Lung (tissue), 12 donors: ENCODE data around the gene IQSEC1. TPM values are rescaled to one million over a fixed set of nuclear protein-coding genes. Genes with fewer than 3 reads are reported as not detected.

Experiments
- ATAC-seq: fragments of 200-7000 bp; cut with Tn5 transposase; one replicate; pipeline ENCODE4 v1.9.1; 2020; ENCODE audit warnings: moderate number of reproducible peaks; ENCODE audit not compliant: insufficient read depth, low FRiP score
- DNase-seq, 3 donors: peaks; one replicate each; pipeline ENCODE4 v3.0.0-alpha.2; 2013 to 2017
- H3K27ac ChIP-seq, 2 donors: one replicate each; pipeline ENCODE4 v1.5.1; 2013; ENCODE audit warnings: mild to moderate bottlenecking in 2 of 2, moderate library complexity in 2 of 2, control low read depth in 1 of 2, inconsistent platforms in 1 of 2, low read depth in 1 of 2, low read length in 1 of 2
- H3K27me3 ChIP-seq, 3 donors: one replicate each; pipeline ENCODE4 v1.5.1; 2013; ENCODE audit warnings: low read length in 2 of 3; ENCODE audit not compliant: control insufficient read depth in 3 of 3, insufficient read depth in 3 of 3
- H3K36me3 ChIP-seq, 4 donors: one replicate each; pipeline ENCODE4 v1.5.1; 2013; ENCODE audit warnings: low read length in 4 of 4, mild to moderate bottlenecking in 1 of 4, moderate library complexity in 1 of 4; ENCODE audit not compliant: control insufficient read depth in 4 of 4, insufficient read depth in 4 of 4
- H3K4me1 ChIP-seq, 5 donors: one replicate each; pipeline ENCODE4 v1.5.1; 2013; ENCODE audit warnings: low read length in 5 of 5, mild to moderate bottlenecking in 2 of 5, moderate library complexity in 1 of 5; ENCODE audit not compliant: control insufficient read depth in 5 of 5, insufficient read depth in 5 of 5
- H3K4me3 ChIP-seq: one replicate; pipeline ENCODE4 v1.5.1; 2013; ENCODE audit warnings: mild to moderate bottlenecking, control low read depth, moderate library complexity
- H3K9ac ChIP-seq, 2 donors: one replicate each; pipeline ENCODE4 v1.5.1; 2013; ENCODE audit warnings: low read length in 2 of 2, control low read depth in 1 of 2; ENCODE audit not compliant: insufficient read depth in 1 of 2
- H3K9me3 ChIP-seq, 4 donors: one replicate each; pipeline ENCODE4 v1.5.1; 2013; ENCODE audit warnings: low read length in 3 of 4, mild to moderate bottlenecking in 1 of 4, moderate library complexity in 1 of 4; ENCODE audit not compliant: control insufficient read depth in 4 of 4, insufficient read depth in 3 of 4
- WGBS, 2 donors: extraction: QIAGEN DNeasy Blood & Tissue Kit; methylation state at CpG; one replicate each; pipeline ENCODE4 v1.1.7; 2013; 5-methylcytosine and 5-hydroxymethylcytosine counted together
- polyA plus RNA-seq, 2 donors: library from polyadenylated mRNA; stranded (reverse); fragments of 200-250 nt; gene quantifications; one replicate each; pipeline ENCODE4 v1.2.1, GENCODE V29; 2013
- total RNA-seq, 2 donors: library from RNA; depleted of rRNA in 1 of 2; stranded (reverse); fragments of >200 nt in 1 of 2; gene quantifications; one replicate each; pipeline ENCODE4 v1.2.1, GENCODE V29; 2014 to 2021
- TF ChIP-seq, protein P1 (sequence below): IDR thresholded peaks from 2 replicates; pipeline ENCODE4 v1.5.1; 2012; ENCODE audit warnings: mild to moderate bottlenecking; ENCODE audit errors: control extremely low read depth, extremely low read depth
- donor health status: control.
- donor health status: control.
- donor health status: Bipolar disorder and iron deficiency.
- donor health status: healthy.
- donor health status: DM: yes; HTN: yes; CAD: no.

IQSEC1 gene
- total and polyA plus RNA-seq, 4 donors = 13.9 to 69.1 (median 31.1) TPM

DNA sequence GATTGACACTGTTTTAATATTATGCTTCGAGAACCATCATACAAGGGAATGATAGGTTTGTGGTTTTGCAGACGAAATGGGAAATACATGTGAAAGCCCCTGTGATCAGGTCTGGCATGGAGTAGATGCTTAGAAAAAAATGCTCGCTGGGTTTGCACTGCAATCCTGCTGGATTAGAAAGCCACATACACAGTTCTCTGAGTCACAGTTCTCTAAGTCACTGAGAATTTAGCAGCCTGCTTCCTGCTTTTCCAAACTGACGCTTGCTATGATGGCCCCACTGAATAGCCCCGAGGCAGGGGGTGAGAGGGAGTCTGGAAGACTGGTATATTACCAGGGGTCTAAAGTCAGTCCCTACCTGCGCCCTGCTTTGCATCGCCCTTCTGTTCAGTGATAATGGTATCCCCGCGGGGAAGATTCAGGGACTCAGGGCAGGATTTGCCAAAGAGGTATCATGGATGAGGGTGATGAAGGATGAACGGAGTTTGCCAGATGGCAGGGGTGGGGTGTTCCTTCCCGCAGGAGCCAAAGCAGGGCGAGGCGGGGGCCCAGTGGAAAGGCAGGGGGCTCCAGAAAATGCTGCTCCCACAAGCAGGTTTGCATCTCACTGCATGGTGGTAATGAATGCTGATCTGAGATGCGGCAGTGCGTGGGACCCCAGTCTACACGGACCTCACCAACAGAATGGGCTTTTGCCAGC is 82.3 kb downstream of the IQSEC1 start:
- Histone ChIP-seq H3K36me3 (no peaks in the 10 kb centered on the region), H3K27ac (peak overlapping the region in 1 of 2 donors; percentile 26), H3K27me3 (peaks cover 0 to 16% (median 14%) of the 10 kb centered on the region in 3 donors), H3K4me1 (peaks cover 0 to 8% (median 4%) of the 10 kb centered on the region in 5 donors), H3K9me3 (no peaks in the 10 kb centered on the region), H3K9ac (no peak overlapping the region), H3K4me3 (no peak overlapping the region)
- ATAC-seq (no peak), DNase-seq (no peak)
- 86 to 87% methylated on average over 16 of the region's 16 CpGs for WGBS, 2 donors
- TF ChIP-seq, protein P1, sequence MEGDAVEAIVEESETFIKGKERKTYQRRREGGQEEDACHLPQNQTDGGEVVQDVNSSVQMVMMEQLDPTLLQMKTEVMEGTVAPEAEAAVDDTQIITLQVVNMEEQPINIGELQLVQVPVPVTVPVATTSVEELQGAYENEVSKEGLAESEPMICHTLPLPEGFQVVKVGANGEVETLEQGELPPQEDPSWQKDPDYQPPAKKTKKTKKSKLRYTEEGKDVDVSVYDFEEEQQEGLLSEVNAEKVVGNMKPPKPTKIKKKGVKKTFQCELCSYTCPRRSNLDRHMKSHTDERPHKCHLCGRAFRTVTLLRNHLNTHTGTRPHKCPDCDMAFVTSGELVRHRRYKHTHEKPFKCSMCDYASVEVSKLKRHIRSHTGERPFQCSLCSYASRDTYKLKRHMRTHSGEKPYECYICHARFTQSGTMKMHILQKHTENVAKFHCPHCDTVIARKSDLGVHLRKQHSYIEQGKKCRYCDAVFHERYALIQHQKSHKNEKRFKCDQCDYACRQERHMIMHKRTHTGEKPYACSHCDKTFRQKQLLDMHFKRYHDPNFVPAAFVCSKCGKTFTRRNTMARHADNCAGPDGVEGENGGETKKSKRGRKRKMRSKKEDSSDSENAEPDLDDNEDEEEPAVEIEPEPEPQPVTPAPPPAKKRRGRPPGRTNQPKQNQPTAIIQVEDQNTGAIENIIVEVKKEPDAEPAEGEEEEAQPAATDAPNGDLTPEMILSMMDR = no peak

DNA sequence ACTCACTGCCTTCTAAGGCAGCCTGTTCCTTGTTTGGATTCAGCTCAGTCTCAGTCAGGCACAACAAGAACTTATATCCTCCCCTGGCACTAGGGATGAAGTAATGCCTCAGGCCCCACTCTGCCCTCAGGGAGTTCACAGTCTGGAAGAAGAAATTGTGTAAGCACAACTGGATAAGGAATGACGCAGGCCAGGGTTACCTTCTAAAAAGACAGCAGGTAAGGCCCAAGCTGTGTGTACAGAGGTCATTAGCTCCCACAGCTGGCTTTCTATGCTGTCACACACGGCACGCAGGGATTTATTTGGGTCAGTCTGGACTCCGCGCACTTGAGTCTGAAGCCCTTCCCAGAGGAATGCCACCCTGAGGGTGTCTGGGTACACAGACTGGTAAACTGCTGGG is 82.9 kb downstream of the IQSEC1 start:
- H3K4me1 ChIP-seq = peaks cover 0 to 8% (median 4%) of the 10 kb centered on the region in 5 donors
- WGBS, 2 donors = 90 to 92% methylated on average over 5 of the region's 5 CpGs

DNA sequence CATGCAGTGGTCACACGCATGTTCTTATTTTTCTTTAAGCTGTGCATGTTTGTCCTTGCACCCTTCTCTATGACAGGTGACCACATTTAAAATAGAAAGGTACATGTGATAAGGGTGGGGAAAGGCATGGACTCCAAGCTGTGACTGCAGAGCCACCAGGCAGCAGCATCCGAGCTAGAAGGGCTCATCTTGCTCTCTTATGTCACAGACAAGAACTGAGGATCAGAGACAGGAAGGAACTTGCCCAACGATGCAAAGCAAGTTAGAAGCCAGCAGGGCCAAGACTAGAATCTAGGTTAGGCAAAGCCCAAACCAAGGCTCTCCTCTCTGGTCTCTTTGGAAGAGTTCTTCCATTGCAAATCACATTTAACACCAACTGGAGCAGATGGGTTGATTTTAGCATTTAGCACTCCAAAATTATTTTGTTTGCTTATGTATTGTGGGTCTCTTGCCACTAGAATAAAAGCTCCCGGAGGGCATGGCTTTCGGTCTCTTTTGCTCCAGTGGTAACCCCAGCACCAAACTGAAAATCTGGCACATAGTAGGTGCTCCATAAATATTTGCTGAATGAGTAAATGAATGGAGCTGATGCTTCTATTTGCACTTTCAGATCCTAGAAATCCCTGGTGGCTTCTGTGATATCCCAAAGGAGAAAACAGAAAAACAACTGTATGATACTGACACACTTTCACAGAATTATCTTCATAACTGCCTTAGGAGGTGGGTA is 84.3 kb downstream of the IQSEC1 start:
- no peak for ATAC-seq
- H3K27me3 ChIP-seq = peaks cover 0 to 12% (median 12%) of the 10 kb centered on the region in 3 donors
- H3K36me3 ChIP-seq = no peaks in the 10 kb centered on the region
- H3K27ac ChIP-seq = no peak overlapping the region
- no peak for DNase-seq
- no peak overlapping the region for H3K4me3 ChIP-seq
- 70 to 78% methylated on average over 5 of the region's 5 CpGs for WGBS, 2 donors
- peaks cover 0 to 6% (median 0%) of the 10 kb centered on the region in 5 donors for H3K4me1 ChIP-seq
- TF ChIP-seq, protein P1 = no peak
- no peak overlapping the region for H3K9ac ChIP-seq
- no peaks in the 10 kb centered on the region for H3K9me3 ChIP-seq

More for the DNA sequence above, 82.9 kb downstream of the IQSEC1 start:
- no peaks in the 10 kb centered on the region for H3K36me3 ChIP-seq
- no peak overlapping the region for H3K4me3 ChIP-seq
- H3K9me3 ChIP-seq = no peaks in the 10 kb centered on the region
- peak overlapping the region in 1 of 2 donors; percentile 26 for H3K27ac ChIP-seq
- H3K27me3 ChIP-seq = peaks cover 0 to 16% (median 14%) of the 10 kb centered on the region in 3 donors
- no peak for ATAC-seq
- no peak for DNase-seq
- H3K9ac ChIP-seq = no peak overlapping the region
- TF ChIP-seq, protein P1 = no peak
